ENCODE data around the gene FNDC1. TPM values are rescaled to one million over a fixed set of nuclear protein-coding genes. Genes with fewer than 3 reads are reported as not detected.

FNDC1 gene
- total RNA-seq, 1 experiment from 2014 or later: not detected

DNA sequence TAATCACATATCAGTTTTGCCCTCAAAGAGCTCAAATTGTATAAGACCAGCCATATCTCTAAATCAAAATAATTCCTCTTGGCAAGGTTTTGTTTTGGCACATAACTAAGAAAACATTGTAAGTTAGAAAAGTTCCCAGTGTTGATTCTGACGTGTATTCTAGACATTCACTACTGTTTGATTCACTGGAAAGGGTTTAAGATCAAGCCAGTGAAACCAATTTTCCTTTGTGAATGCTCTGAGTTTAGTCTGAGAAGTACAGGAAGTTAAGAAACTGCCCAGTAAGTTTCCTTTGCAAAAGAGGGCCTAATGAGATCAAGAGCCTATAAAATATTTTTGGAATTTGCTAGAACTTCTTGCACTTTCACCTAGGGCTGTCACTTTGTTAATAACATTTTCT lies 143.0 kb downstream of the FNDC1 start:
- Histone ChIP-seq H3K4me1 (no peaks in the 10 kb centered on the region), H3K9me3 (no peaks in the 10 kb centered on the region), H3K4me3 (ENCODE audit: low read depth, low read length) (no peak overlapping the region), H3K27me3 (replicated peaks; ENCODE audit: control insufficient read depth, insufficient read depth, low read length) (no peaks in the 10 kb centered on the region), H3K36me3 (ENCODE audit: control insufficient read depth, insufficient read depth, low read length) (no peaks in the 10 kb centered on the region)
- DNase-seq: no peak
- ChIA-PET POLR2A (no interaction called here), CTCF (no interaction called here)
- BruUV-seq (replicated peaks): no TSS peak
- Mint-ChIP-seq H3K27ac (ENCODE audit: unreplicated experiment) (no peak overlapping the region), H3K9me3 (ENCODE audit: unreplicated experiment) (no peaks in the 10 kb centered on the region), H3K4me1 (ENCODE audit: low read depth, unreplicated experiment) (no peaks in the 10 kb centered on the region), H3K27me3 (ENCODE audit: insufficient read depth, unreplicated experiment) (peaks cover 6% of the 10 kb centered on the region), H3K4me3 (ENCODE audit: unreplicated experiment) (no peak overlapping the region), H3K36me3 (ENCODE audit: insufficient read depth, unreplicated experiment) (no peaks in the 10 kb centered on the region)
- TF ChIP-seq, protein P1, sequence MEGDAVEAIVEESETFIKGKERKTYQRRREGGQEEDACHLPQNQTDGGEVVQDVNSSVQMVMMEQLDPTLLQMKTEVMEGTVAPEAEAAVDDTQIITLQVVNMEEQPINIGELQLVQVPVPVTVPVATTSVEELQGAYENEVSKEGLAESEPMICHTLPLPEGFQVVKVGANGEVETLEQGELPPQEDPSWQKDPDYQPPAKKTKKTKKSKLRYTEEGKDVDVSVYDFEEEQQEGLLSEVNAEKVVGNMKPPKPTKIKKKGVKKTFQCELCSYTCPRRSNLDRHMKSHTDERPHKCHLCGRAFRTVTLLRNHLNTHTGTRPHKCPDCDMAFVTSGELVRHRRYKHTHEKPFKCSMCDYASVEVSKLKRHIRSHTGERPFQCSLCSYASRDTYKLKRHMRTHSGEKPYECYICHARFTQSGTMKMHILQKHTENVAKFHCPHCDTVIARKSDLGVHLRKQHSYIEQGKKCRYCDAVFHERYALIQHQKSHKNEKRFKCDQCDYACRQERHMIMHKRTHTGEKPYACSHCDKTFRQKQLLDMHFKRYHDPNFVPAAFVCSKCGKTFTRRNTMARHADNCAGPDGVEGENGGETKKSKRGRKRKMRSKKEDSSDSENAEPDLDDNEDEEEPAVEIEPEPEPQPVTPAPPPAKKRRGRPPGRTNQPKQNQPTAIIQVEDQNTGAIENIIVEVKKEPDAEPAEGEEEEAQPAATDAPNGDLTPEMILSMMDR (IDR thresholded peaks at IDR 0.05; ENCODE audit: insufficient read depth in 1 of 2, low read depth in 1 of 2, low read length in 1 of 2, severe bottlenecking in 1 of 2, unreplicated experiment in 1 of 2): no peak
- intact Hi-C loops (cut with micrococcal nuclease; ENCODE audit: unreplicated experiment): no loop called here

DNA sequence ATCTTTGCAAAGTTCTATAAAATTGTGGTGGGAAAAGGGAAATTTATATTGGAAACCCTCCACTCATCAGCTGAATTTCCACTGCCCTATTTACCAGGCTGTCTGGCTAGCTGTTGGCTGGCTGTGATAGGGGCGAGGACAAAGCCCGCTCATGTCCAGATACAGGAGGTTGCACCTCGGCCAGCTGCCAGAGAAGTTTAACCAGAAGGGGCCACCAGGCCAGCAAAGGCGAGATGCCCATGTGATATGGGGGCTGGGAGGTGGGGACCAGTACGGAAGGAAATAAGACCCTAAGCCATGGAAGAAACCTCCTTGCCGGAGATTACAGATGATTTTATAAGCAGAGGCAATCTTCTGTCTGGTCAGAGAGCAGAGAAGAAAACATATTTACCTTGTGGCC lies 143.8 kb downstream of the FNDC1 start:
- no peak overlapping the region for H3K4me3 ChIP-seq (ENCODE audit: low read depth, low read length)
- Mint-ChIP-seq H3K36me3 (ENCODE audit: insufficient read depth, unreplicated experiment) (no peaks in the 10 kb centered on the region), H3K4me1 (ENCODE audit: low read depth, unreplicated experiment) (no peaks in the 10 kb centered on the region), H3K4me3 (ENCODE audit: unreplicated experiment) (no peak overlapping the region), H3K9me3 (ENCODE audit: unreplicated experiment) (no peaks in the 10 kb centered on the region), H3K27ac (ENCODE audit: unreplicated experiment) (no peak overlapping the region), H3K27me3 (ENCODE audit: insufficient read depth, unreplicated experiment) (peaks cover 6% of the 10 kb centered on the region)
- no peak for DNase-seq
- no TSS peak for BruUV-seq (replicated peaks)
- intact Hi-C loops (cut with micrococcal nuclease; ENCODE audit: unreplicated experiment): no loop called here
- ChIA-PET POLR2A (no interaction called here), CTCF (no interaction called here)
- TF ChIP-seq, protein P1 (IDR thresholded peaks at IDR 0.05; ENCODE audit: insufficient read depth in 1 of 2, low read depth in 1 of 2, low read length in 1 of 2, severe bottlenecking in 1 of 2, unreplicated experiment in 1 of 2): no peak
- H3K27me3 ChIP-seq (replicated peaks; ENCODE audit: control insufficient read depth, insufficient read depth, low read length): no peaks in the 10 kb centered on the region
- H3K36me3 ChIP-seq (ENCODE audit: control insufficient read depth, insufficient read depth, low read length): no peaks in the 10 kb centered on the region
- no peaks in the 10 kb centered on the region for H3K4me1 ChIP-seq
- no peaks in the 10 kb centered on the region for H3K9me3 ChIP-seq

DNA sequence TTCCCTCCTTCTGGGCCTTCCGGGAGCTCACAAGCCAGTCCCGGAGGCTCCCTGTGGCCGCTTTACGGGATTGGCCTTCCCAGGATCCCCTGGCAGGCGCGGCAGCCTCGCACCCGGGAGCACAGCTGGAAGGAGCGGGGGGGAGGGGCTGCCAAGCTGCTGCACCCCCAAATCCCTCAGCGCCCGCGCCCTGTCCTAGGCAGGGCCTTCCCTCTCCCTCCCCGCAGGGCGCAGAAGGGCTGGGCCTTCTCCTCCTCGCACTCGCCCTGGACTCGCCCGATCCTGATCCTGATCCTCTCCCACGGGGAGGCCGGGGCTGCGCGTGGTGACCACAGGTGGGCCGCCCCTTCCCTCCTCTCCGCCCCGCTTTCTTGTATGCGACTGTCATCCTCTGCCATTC lies 146.4 kb downstream of the FNDC1 start:
- BruUV-seq (replicated peaks): no TSS peak
- Mint-ChIP-seq H3K4me1 (ENCODE audit: low read depth, unreplicated experiment) (no peaks in the 10 kb centered on the region), H3K4me3 (ENCODE audit: unreplicated experiment) (no peak overlapping the region), H3K27me3 (ENCODE audit: insufficient read depth, unreplicated experiment) (peaks cover 13% of the 10 kb centered on the region), H3K27ac (ENCODE audit: unreplicated experiment) (no peak overlapping the region), H3K9me3 (ENCODE audit: unreplicated experiment) (no peaks in the 10 kb centered on the region), H3K36me3 (ENCODE audit: insufficient read depth, unreplicated experiment) (no peaks in the 10 kb centered on the region)
- intact Hi-C loops (cut with micrococcal nuclease; ENCODE audit: unreplicated experiment): no loop called here
- H3K9me3 ChIP-seq: no peaks in the 10 kb centered on the region
- no peaks in the 10 kb centered on the region for H3K27me3 ChIP-seq (replicated peaks; ENCODE audit: control insufficient read depth, insufficient read depth, low read length)
- H3K4me3 ChIP-seq (ENCODE audit: low read depth, low read length): no peak overlapping the region
- TF ChIP-seq, protein P1 (IDR thresholded peaks at IDR 0.05; ENCODE audit: insufficient read depth in 1 of 2, low read depth in 1 of 2, low read length in 1 of 2, severe bottlenecking in 1 of 2, unreplicated experiment in 1 of 2): no peak
- H3K4me1 ChIP-seq: no peaks in the 10 kb centered on the region
- DNase-seq: no peak
- POLR2A ChIA-PET: no interaction called here
- CTCF ChIA-PET: no interaction called here
- H3K36me3 ChIP-seq (ENCODE audit: control insufficient read depth, insufficient read depth, low read length): no peaks in the 10 kb centered on the region
